ENCODE results near the gene ARFGAP3.

Gene ARFGAP3

GRCh38 chr22:42856865-42857704, at the start of gene ARFGAP3:
TSS of gene ARFGAP3 (minus strand) at chr22:42857273. CDS start at chr22:42857182, 91 bp downstream.
- DNase-seq = peak; percentile 92 to 93

GRCh38 chr22:42905702-42906183, 48.7 kb upstream of the ARFGAP3 start:
- no peak for DNase-seq

DNA sequence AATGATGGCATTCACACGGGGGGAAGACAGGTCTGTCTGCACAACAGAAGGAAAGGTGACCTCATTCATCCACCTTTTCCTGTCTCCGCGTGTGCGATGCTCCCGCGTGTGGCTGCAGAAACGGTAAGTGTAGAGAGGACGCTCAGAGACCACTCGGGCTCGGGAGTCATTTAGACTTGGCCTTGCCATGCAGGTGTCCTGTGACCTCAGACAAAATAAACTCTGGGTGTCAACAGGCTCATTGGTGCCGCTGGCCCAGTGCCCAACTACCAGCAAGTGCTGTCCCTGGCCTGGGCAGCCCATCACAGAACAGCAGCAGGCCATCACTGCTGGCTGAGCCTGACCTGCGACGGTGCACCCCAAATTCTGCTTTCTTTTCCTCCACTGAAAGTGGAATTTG, 48.1 kb upstream of the ARFGAP3 start:
- no peak for DNase-seq

DNA sequence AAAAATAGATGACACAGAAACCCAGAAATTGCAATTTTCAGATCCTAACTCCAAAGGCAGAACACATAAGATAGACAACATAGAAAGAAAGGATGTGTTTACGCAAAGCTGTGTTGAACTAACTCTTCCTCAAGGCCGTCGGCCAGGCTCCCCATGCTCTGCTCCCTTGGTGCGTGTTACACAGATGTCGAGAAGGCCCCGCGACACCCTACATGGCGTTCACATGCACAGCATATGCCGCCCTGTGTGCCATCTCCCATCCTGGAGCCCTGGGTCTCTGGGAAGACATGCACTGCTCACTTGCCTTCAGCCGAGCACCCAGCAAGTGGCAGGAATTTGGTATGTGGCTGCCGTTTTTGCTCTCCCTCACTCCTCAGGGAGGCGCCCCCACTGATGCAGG, 47.0 kb upstream of the ARFGAP3 start:
- no peak for DNase-seq

GRCh38 chr22:42902875-42903510, 45.9 kb upstream of the ARFGAP3 start:
- no peak for DNase-seq

DNA sequence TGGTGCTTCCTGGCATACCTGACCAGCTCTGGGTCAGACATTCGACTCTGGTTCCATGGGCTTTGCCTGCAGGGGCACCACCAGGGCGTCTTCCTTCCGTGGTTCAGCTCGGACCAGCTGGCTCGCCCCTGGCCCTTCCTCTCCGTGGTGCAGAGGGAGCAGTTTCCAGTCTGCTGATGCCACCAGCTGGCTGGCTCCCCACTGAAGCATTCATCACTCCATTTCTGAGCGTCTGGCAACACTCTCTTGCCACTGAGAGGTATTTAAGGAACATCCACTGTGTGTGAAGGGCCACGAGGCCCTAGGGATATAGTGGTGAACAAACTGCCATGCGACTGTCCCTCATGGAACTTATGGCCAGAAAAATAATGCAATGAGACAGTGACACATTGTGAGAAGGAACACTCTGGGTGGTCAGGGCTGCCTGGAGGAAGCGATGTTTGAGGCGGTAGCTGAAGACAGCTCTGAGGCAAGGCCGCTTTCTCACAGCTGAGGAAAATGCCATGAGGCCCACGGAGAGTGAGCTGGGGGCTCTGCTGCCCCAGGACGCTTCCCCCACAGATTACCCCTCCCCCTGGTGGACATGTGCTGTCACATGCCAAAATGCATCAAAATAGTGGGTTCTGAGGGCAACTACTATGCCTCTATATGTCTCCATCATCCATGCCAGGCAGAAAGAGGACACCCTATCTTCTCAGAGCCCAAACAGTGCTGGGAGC, 44.9 kb upstream of the ARFGAP3 start:
- DNase-seq = no peak

- DNase-seq = no peak
These were observed 40.9 kb upstream of the ARFGAP3 start for GRCh38 chr22:42897960-42898359.

DNA sequence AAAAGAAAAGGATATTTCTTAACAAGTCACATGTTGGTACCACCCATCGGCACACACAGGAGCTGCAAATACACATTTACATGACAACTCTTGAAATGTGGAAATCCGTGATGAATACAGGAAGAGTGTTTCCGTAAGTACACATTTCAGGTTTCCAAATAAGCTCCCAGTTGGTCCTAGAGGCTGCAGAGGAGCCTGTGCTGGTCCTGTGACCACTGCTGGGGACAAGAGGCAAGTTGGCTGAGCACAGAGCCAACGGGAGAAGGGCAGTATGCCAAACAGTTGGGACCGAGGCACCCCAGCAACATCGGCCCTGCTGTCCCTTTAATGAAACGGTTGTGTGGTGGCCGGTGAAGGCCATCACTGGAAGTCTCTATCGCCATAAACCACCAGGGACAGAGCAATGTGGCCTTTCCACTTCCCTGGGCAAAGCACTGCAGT, 38.5 kb upstream of the ARFGAP3 start:
- no peak for DNase-seq

DNA sequence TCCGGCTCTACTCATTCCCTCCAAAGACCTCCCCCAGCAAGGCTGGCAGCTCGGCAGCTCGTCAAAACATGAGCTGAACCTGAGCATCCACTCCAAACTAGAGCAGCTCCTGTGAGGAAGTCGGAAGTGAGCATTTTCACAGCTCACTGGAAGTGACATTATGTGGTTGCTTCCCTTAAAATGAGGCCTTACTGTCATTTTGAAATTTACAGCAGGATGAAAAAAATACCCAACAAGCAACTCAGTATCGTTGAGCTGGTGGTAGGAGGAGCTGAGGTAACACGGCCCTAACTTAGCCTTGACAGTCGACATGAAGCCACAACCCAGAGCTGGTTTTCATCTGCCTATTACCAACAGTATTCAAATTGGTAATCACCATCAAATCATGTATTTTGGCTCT, 38.0 kb upstream of the ARFGAP3 start:
- DNase-seq = peak; percentile 15 to 28

- DNase-seq = no peak
These were observed 36.5 kb upstream of the ARFGAP3 start for GRCh38 chr22:42893371-42894150.

DNA sequence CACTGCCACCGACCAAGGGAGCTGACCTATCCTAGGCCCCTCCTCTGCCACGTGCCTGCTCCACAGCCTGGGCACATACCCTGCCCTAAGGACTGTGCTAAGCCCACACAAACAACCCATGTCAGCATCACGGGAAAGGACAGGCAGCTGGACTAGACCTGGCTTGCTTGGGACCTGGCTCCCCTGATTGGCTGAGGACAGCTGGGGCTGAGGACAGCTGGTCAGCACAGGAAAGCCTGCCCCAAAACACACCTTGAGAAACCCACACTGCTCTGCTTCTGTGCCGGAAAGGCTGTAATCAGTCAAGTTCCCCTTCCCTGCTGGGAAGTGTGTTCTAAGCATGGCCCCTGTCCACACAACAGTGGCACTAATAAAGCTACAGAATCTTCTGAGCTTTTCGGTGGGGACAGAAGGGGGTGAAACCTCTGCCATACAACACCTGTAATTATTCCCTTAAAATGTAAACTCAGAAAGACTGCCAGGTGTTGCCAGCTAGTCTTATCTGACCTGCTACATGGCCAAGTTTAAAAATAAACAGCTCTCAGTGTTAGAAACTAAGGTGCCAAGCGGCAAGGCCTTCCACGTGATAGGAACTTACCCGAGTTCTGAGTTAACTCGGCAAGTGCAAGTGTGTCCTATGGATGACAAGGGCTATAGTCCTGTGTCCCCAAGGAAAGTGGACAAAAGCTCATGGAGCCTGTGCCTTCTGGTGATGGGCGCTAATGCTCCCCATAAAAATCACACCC, 35.7 kb upstream of the ARFGAP3 start:
- DNase-seq = no peak

- no peak for DNase-seq
These were observed 35.1 kb upstream of the ARFGAP3 start for GRCh38 chr22:42892156-42892555.

GRCh38 chr22:42891696-42892095, 34.6 kb upstream of the ARFGAP3 start:
- no peak for DNase-seq

DNA sequence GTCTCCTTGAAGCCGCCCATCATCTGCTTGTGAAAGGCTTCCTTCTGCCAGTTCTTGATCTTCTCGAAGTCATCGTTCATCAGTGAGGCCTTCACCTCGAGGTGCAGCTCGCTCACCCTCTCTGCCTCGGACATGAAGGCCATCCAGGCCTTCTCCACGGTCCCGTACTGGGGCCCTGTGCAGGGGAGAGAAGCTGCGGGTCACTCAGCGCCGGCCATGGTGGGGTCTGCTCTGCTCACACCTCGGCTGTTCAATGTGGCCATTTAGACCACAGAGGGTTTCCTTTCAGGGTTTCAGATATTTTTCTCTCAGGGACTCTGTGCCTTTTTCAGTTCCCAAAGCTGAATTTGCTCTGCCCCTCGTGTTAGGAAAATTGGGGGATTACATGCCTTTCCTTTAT, 33.9 kb upstream of the ARFGAP3 start:
- no peak for DNase-seq

DNA sequence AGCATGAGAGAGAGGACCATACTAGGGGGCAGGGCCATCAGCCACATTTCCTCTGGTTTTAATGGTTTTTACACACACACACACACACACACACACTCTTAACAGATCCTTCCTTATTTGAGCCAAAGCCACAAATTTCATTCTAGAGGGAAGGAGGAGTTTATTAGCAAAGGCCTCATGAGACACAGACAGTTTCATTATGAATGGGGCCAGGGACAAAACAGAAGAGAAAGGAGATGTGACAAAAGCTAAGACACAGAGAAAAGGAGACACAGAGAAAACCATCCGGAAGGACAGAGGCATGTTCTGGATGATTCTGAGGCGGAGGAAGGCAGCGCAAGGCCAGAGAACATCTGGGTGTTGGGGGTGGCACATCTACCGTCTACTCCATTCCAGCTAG, 32.2 kb upstream of the ARFGAP3 start:
- DNase-seq = no peak

DNA sequence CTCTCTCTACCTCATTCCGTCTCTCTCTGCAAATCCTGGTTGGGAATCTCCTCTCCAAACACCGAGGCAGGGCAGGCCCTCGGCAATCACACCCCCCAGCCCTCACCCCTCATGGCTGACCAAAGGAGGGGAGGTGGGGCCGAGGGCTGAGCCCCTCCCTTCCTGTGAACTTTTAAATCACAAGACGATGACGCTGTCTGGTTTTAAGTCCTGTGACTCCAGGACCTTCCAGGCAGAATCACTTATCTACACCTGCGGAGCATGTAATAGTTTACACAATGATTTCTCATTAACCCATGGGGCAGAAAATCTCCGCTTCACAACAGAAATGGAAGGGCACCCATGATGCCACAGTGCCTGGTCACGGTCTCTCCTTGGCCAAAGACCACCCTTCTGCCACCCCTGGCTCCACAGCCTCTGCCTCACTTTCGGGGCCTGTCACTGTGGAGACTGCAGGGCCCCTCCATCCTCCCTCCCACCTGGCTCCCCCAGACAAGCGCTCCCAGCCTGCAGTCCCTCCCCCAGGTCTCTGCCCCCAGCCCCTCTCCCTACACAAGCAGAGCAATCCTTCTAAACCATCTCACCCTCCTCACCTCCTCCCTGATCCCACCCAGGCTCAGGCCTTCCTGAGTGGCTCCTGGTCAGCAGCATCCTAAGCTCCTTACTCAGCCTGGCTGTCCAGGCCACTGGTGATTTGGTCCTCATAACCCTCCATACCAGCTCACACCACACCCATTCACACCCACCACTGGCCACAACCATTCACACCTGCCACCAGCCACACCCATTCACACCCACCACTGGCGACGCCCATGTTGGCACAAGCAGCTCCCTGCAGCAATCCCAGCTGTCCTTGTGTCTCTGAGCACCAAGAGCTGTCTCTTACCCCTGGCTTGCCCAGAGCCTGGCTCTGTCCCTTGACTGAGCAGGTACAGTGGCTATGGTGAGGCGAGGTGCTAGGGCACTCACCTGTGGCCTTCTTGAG, 30.7 kb upstream of the ARFGAP3 start:
- no peak for DNase-seq

DNA sequence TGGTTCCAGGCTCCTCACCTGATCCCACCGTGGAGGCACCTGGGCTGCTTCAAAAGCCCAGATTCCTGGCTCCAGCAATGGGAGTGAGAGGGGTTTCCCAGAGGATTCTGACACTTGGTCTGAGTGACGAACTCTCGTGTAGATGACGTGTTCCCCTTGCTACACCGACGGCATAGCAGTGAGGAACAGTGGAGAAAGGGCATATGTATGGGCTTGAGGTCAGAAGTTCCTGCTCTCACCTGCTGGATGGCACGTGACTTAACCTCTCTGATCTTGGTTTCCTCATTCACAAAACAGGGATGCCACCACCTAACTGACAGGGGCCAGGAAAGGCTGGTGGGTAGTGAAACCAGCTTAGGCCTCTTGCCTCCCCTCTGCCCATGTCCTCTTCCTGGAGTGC, 30.0 kb upstream of the ARFGAP3 start:
- no peak for DNase-seq

DNA sequence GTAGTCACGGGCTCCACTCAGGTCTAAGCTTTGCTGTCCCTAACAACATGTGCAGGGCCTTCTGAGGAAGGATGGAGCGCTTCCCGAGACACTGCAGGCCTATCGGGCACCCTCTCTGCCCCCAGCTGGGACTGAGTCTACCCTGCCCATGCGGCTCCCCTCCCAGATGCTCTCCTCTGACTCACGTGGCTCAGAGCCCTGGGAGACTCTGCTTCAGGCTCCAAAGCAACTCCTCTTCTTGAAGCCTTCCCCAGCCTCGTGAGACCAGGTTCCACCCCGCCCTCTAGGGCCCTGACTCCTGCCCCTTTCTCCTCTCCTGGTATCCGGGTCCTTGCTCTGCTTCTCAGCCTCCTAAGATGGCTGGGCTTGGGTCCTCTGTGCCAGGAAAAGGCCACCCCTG, 28.4 kb upstream of the ARFGAP3 start:
- no peak for DNase-seq

GRCh38 chr22:42884616-42885375, 27.7 kb upstream of the ARFGAP3 start:
- DNase-seq = no peak

GRCh38 chr22:42883970-42884369, 26.9 kb upstream of the ARFGAP3 start:
- no peak for DNase-seq

Data from activated CD4-positive, alpha-beta T cell treated with anti-CD3 and anti-CD28 coated beads, Interleukin-2, amount 50 U/mL, for 48 hours (primary cell).